ENCODE results near the gene HERPUD1. TPM values are rescaled to one million over a fixed set of nuclear protein-coding genes. Genes with fewer than 3 reads are reported as not detected.
"Not testable (repeated sequence)": the region's sequence is repeated elsewhere in the genome, so short reads cannot be mapped to it uniquely, and the experiment has no call there.

HERPUD1 gene
- total RNA-seq, 2 experiments from 2014 or later: 81.3 to 113 TPM

DNA sequence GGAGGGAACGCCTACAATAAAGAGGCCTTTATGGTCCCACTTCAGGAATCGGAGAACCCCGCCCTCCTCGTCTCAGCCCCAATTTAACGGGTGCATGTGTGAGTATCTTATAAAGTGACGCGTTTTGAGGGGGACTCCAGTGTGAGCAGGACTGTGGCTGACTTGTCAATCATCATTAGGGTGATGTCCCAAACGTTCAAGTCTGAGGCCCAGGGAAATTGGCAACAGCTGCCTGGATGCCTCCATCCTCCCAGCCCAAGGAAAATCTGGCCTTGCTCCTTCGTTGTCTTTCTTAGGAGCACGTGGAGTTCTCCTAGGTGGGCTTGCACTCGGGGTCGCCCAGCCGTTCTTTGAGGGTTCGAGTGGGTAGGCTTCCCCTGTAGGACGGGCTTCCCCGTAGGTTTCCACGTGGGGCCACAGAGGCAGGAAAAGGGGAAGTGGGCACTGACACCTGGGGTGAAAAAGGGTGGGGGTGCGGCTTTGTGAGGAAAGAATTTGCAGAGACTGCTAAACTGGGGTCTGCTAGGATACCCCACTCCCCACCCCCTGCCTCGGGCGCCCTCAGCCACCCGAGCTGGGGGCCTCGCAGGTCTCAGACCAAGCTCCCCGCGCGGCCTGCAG lies 561 bp upstream of the HERPUD1 start:
- ChIA-PET POLR2A (interaction anchor here (0.6 to 1.4 kb wide), 7 partner anchors 13 to 63 kb away, joined by 3 to 8 read pairs (median 3); no protein-coding TSS in a partner anchor), CTCF (interaction anchor here (0.5 to 1.9 kb wide), 10 partner anchors 9 to 897 kb away, joined by 3 to 5 read pairs (median 4); no protein-coding TSS in a partner anchor)
- Mint-ChIP-seq H3K27me3 (no peaks in the 10 kb centered on the region), H3K36me3 (ENCODE audit: low read depth) (peaks cover 35% of the 10 kb centered on the region), H3K27ac (peak overlapping the region; percentile 99), H3K4me3 (peak overlapping the region; percentile 99), H3K9me3 (no peaks in the 10 kb centered on the region), H3K4me1 (peaks cover 31% of the 10 kb centered on the region)
- no peak for DNase-seq

DNA sequence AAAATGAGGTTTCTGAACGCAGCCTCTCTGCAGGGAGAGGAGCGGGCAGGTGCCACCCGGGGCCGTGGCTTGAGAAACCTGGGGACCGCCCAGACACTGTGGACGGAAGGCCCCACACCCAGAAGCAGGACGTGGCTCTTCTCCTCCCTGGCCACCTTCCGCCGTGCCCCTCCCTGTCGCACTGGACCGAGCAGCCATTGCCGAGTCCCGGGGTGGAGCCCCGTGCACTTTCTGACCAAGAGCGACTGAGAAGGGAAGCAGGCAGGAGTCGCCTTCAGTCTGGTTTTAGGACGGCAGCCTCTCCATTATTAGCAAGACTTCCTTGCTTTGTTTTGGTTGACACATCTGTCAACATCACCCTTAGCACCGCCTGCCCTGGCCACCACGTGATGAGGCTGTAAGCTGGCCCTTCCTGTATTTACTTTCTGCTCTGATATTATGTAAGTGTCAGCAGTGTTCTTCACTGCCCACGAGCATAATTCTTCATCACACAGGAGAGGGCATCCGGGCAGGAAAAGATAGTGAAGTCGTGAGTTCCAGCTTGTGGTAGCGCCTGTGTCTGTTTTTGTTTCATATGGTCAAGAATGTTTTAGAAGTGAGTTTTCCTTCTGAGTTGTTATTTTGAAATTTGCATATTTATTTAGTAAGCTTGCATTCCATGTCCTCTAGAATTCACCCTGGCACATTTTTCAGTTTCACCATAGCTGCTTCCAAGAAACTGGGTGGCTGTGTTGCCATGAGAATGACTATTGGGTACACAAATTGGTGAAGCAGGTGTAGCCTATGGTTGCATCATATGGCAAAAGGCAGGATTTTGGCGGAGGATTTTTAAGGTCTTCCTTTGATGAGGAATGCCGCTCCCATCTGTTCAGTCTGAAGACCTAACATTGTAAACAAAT lies 1.0 kb downstream of the HERPUD1 start:
- Mint-ChIP-seq H3K36me3 (ENCODE audit: low read depth) (peaks cover 48% of the 10 kb centered on the region), H3K9me3 (no peaks in the 10 kb centered on the region), H3K27me3 (no peaks in the 10 kb centered on the region), H3K27ac (peak overlapping the region; percentile 99), H3K4me3 (peak overlapping the region; percentile 99), H3K4me1 (peaks cover 46% of the 10 kb centered on the region)
- CTCF ChIA-PET: interaction anchor here (1.3 to 1.8 kb wide), 3 partner anchors 9 to 33 kb away, joined by 4 to 7 read pairs (median 6); no protein-coding TSS in a partner anchor
- POLR2A ChIA-PET: interaction anchor here (1.1 kb wide), 1 partner anchor 11 kb away, joined by 3 read pairs; no protein-coding TSS in a partner anchor
- peak; percentile 49 for DNase-seq

DNA sequence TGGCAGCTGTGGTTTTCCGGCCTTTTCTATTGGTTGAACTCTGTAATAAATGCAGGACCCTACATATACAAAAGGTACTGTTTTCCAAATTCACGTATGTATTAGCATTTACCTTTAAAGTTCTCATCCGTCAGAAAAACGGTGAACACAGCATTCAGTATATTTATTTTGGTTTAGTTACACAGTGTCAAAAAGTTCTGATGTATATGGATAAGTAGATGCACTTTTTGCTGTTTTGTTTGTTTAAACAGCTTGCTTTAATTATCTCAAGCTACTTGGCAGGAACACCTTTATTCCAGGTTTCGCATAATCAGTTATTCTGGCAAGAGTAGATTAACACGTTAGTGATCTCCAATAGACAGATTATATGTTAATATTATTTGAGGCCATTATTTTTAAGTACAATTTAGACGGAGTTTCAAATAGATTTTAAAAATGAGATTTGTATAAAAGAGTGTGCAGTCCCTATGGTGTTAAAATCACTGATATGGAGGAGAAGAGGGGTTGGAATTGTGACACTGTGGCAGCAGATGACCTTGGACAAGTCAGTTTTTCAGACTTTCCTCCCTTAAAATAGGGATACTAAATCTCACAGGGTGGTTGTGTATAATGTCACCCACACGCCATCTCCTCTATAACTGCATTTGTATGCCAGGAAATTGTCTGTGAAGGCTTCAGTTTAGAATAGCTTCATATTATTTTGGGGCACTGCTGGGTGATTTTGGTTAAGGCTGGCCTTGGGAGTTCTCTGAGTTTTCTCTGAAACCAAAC lies 2.1 kb downstream of the HERPUD1 start:
- Mint-ChIP-seq H3K4me1 (peaks cover 56% of the 10 kb centered on the region), H3K9me3 (no peaks in the 10 kb centered on the region), H3K27ac (peak overlapping the region; percentile 99), H3K27me3 (no peaks in the 10 kb centered on the region), H3K36me3 (ENCODE audit: low read depth) (peaks cover 57% of the 10 kb centered on the region), H3K4me3 (peak overlapping the region; percentile 99)
- DNase-seq: no peak
- ChIA-PET POLR2A (interaction anchor here (1.0 kb wide), 1 partner anchor 11 kb away, joined by 3 read pairs; no protein-coding TSS in a partner anchor), CTCF (interaction anchor here (1.0 to 1.5 kb wide), 3 partner anchors 8 to 14 kb away, joined by 4 to 7 read pairs (median 6); no protein-coding TSS in a partner anchor)

- ChIA-PET POLR2A (interaction anchor here (1.0 kb wide), 1 partner anchor 10 kb away, joined by 3 read pairs; no protein-coding TSS in a partner anchor), CTCF (interaction anchor here (1.0 kb wide), 1 partner anchor 14 kb away, joined by 4 read pairs; no protein-coding TSS in a partner anchor)
- Mint-ChIP-seq H3K4me1 (peaks cover 63% of the 10 kb centered on the region), H3K4me3 (peak overlapping the region; percentile 99), H3K27ac (peak overlapping the region; percentile 39), H3K36me3 (ENCODE audit: low read depth) (peaks cover 64% of the 10 kb centered on the region)
- not testable (repeated sequence) for H3K9me3 Mint-ChIP-seq, H3K27me3 Mint-ChIP-seq, DNase-seq
Observed at GRCh38 chr16:56934599-56935145, 2.7 kb downstream of the HERPUD1 start.

- H3K9me3 Mint-ChIP-seq: no peaks in the 10 kb centered on the region
- H3K27ac Mint-ChIP-seq: peak overlapping the region; percentile 31
- DNase-seq: no peak
- ChIA-PET CTCF (interaction anchor here (1.0 kb wide), 1 partner anchor 15 kb away, joined by 4 read pairs; no protein-coding TSS in a partner anchor), POLR2A (no interaction called here)
- peaks cover 69% of the 10 kb centered on the region for H3K36me3 Mint-ChIP-seq (ENCODE audit: low read depth)
- peaks cover 68% of the 10 kb centered on the region for H3K4me1 Mint-ChIP-seq
- no peaks in the 10 kb centered on the region for H3K27me3 Mint-ChIP-seq
- peak overlapping the region; percentile 99 for H3K4me3 Mint-ChIP-seq
Observed at GRCh38 chr16:56935201-56935600, 3.3 kb downstream of the HERPUD1 start.

GRCh38 chr16:56936491-56936890 lies 4.5 kb downstream of the HERPUD1 start:
- POLR2A ChIA-PET: interaction anchor here (0.6 kb wide), 1 partner anchor 51 kb away, joined by 3 read pairs; no protein-coding TSS in a partner anchor
- peaks cover 75% of the 10 kb centered on the region for H3K36me3 Mint-ChIP-seq (ENCODE audit: low read depth)
- H3K4me1 Mint-ChIP-seq: peaks cover 67% of the 10 kb centered on the region
- DNase-seq: no peak
- no peaks in the 10 kb centered on the region for H3K9me3 Mint-ChIP-seq
- H3K4me3 Mint-ChIP-seq: no peak overlapping the region
- CTCF ChIA-PET: interaction anchor here (0.9 to 1.7 kb wide), 4 partner anchors 11 to 28 kb away, joined by 3 to 7 read pairs (median 4); no protein-coding TSS in a partner anchor
- no peaks in the 10 kb centered on the region for H3K27me3 Mint-ChIP-seq
- H3K27ac Mint-ChIP-seq: peak overlapping the region; percentile 22

DNA sequence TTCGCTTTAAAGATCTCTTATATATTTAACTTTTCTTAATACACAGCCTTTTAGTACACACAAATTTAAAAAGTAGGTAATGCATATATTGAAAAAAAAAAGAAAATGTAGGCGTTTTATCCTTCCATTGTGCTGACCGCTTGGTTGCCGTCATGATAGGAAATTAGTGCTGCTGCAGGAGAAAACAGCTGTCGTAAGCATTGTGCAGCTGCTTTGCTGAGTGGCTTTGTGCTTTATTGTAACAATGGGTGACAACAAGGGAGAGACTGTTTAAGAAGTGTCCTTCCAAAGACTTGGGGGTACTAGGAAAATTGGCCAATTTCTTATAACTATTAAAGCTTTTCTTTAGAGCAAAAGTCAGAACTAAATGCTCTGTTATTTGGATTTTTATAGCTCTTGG lies 5.0 kb downstream of the HERPUD1 start:
- ChIA-PET POLR2A (interaction anchor here (0.6 kb wide), 1 partner anchor 50 kb away, joined by 3 read pairs; no protein-coding TSS in a partner anchor), CTCF (interaction anchor here (0.6 to 1.7 kb wide), 5 partner anchors 11 to 238 kb away, joined by 3 to 7 read pairs (median 5); no protein-coding TSS in a partner anchor)
- H3K27me3 Mint-ChIP-seq: no peaks in the 10 kb centered on the region

GRCh38 chr16:56938664-56939513 lies 6.9 kb downstream of the HERPUD1 start:
- peak overlapping the region; percentile 85 for H3K27ac Mint-ChIP-seq
- H3K9me3 Mint-ChIP-seq: no peaks in the 10 kb centered on the region
- peak; percentile 59 for DNase-seq
- peaks cover 83% of the 10 kb centered on the region for H3K36me3 Mint-ChIP-seq (ENCODE audit: low read depth)
- ChIA-PET CTCF (interaction anchor here (0.6 to 1.4 kb wide), 4 partner anchors 11 to 25 kb away, joined by 3 to 6 read pairs (median 3); no protein-coding TSS in a partner anchor), POLR2A (interaction anchor here (0.6 kb wide), 1 partner anchor 75 kb away, joined by 3 read pairs; no protein-coding TSS in a partner anchor)
- peaks cover 86% of the 10 kb centered on the region for H3K4me1 Mint-ChIP-seq
- H3K27me3 Mint-ChIP-seq: no peaks in the 10 kb centered on the region
- H3K4me3 Mint-ChIP-seq: peak overlapping the region; percentile 49

More for the DNA sequence above, 5.0 kb downstream of the HERPUD1 start:
- H3K4me1 Mint-ChIP-seq: peaks cover 70% of the 10 kb centered on the region
- no peak overlapping the region for H3K4me3 Mint-ChIP-seq
- H3K36me3 Mint-ChIP-seq (ENCODE audit: low read depth): peaks cover 79% of the 10 kb centered on the region
- no peaks in the 10 kb centered on the region for H3K9me3 Mint-ChIP-seq
- H3K27ac Mint-ChIP-seq: peak overlapping the region; percentile 42
- DNase-seq: no peak

- ChIA-PET POLR2A (interaction anchor here (0.6 kb wide), 1 partner anchor 76 kb away, joined by 3 read pairs; no protein-coding TSS in a partner anchor), CTCF (interaction anchor here (0.6 to 1.2 kb wide), 2 partner anchors 18 to 24 kb away, joined by 3 to 5 read pairs; no protein-coding TSS in a partner anchor)
- Mint-ChIP-seq H3K27ac (peak overlapping the region; percentile 85), H3K27me3 (no peaks in the 10 kb centered on the region), H3K36me3 (ENCODE audit: low read depth) (peaks cover 79% of the 10 kb centered on the region), H3K9me3 (no peaks in the 10 kb centered on the region), H3K4me3 (peak overlapping the region; percentile 49), H3K4me1 (peaks cover 81% of the 10 kb centered on the region)
- no peak for DNase-seq
Observed at GRCh38 chr16:56939801-56940200, 7.9 kb downstream of the HERPUD1 start.

- Mint-ChIP-seq H3K27me3 (no peaks in the 10 kb centered on the region), H3K27ac (no peak overlapping the region), H3K36me3 (ENCODE audit: low read depth) (peaks cover 71% of the 10 kb centered on the region), H3K4me1 (peaks cover 73% of the 10 kb centered on the region), H3K9me3 (no peaks in the 10 kb centered on the region), H3K4me3 (no peak overlapping the region)
- no peak for DNase-seq
- CTCF ChIA-PET: interaction anchor here (1.0 to 2.0 kb wide), 4 partner anchors 8 to 23 kb away, joined by 3 to 7 read pairs (median 4); no protein-coding TSS in a partner anchor
- POLR2A ChIA-PET: no interaction called here
Observed at GRCh38 chr16:56941092-56941491, 9.2 kb downstream of the HERPUD1 start.
